ENCODE data around the gene SLC35E4.

DNA sequence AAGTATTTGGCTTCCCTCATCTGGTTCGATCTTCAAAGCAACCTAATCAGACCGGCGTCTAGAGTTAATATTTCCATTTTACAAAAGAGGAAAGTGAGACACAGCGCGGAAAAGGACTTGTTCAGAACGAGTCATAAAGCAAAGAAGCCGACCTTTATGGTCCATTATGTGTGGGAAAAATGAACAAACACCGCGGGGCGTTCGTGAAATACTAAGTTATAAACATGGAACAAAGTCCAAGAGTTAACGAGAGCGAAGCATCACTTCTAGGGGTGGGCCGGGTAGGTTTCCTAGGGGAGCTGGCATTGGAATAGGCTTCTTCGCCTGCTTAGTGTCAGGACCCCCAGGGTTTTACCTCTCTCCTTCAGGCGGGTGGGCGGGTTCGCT, 31.5 kb downstream of the SLC35E4 start:
- TF ChIP-seq, protein P1, sequence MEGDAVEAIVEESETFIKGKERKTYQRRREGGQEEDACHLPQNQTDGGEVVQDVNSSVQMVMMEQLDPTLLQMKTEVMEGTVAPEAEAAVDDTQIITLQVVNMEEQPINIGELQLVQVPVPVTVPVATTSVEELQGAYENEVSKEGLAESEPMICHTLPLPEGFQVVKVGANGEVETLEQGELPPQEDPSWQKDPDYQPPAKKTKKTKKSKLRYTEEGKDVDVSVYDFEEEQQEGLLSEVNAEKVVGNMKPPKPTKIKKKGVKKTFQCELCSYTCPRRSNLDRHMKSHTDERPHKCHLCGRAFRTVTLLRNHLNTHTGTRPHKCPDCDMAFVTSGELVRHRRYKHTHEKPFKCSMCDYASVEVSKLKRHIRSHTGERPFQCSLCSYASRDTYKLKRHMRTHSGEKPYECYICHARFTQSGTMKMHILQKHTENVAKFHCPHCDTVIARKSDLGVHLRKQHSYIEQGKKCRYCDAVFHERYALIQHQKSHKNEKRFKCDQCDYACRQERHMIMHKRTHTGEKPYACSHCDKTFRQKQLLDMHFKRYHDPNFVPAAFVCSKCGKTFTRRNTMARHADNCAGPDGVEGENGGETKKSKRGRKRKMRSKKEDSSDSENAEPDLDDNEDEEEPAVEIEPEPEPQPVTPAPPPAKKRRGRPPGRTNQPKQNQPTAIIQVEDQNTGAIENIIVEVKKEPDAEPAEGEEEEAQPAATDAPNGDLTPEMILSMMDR (IDR thresholded peaks at IDR 0.05), result no peak
- no peak for TF ChIP-seq EZH2 (IDR thresholded peaks at IDR 0.05; ENCODE audit: borderline replicate concordance, insufficient read depth, low read depth, low read length, poor library complexity, severe bottlenecking)
